IPS DF 6.9 (cell line): Measurements from ENCODE around the gene FOXK1.

Experiments
- DNase-seq: peaks from one replicate; pipeline ENCODE4 v3.0.0-alpha.2; 2013; ENCODE audit warnings: low read depth, low spot score
- H3K27ac ChIP-seq: one replicate; pipeline ENCODE4 v1.5.1; 2013; ENCODE audit warnings: low read length, control low read depth
- H3K27me3 ChIP-seq: 2 replicates; pipeline ENCODE4 v1.6.1; 2013; ENCODE audit warnings: mild to moderate bottlenecking, low read length; ENCODE audit not compliant: control insufficient read depth, insufficient read depth
- H3K36me3 ChIP-seq: 2 replicates; pipeline ENCODE4 v1.6.1; 2013; ENCODE audit warnings: low read length; ENCODE audit not compliant: control insufficient read depth, insufficient read depth
- H3K4me1 ChIP-seq: 2 replicates; pipeline ENCODE4 v1.6.1; 2013; ENCODE audit warnings: low read length; ENCODE audit not compliant: control insufficient read depth, insufficient read depth
- H3K4me3 ChIP-seq: 2 replicates; pipeline ENCODE4 v1.5.1; 2013; ENCODE audit warnings: mild to moderate bottlenecking, low read length
- H3K9me3 ChIP-seq: 2 replicates; pipeline ENCODE4 v1.6.1; 2013; ENCODE audit warnings: low read length, inconsistent platforms; ENCODE audit not compliant: control insufficient read depth, insufficient read depth
- WGBS: extraction: QIAGEN DNeasy Blood & Tissue Kit; methylation state at CpG from one replicate; pipeline ENCODE4 v1.1.7; 2013; ENCODE audit warnings: mixed read lengths, missing lambda C conversion rate; ENCODE audit not compliant: insufficient read length, insufficient coverage; 5-methylcytosine and 5-hydroxymethylcytosine counted together

The FOXK1 gene

GRCh38 chr7:4698707-4699275 lies 16.7 kb downstream of the FOXK1 start:
- DNase-seq: no peak
- Histone ChIP-seq H3K36me3 (no peaks in the 10 kb centered on the region), H3K4me1 (peaks cover 3% of the 10 kb centered on the region; the same call in 1 of the 2 replicates), H3K9me3 (no peaks in the 10 kb centered on the region), H3K27me3 (peaks cover 5% of the 10 kb centered on the region; the same call in 1 of the 2 replicates), H3K27ac (no peak overlapping the region), H3K4me3 (no peak overlapping the region)
- no CpG with 5 or more reads among the region's 10 CpGs for WGBS

GRCh38 chr7:4699841-4700240 lies 17.7 kb downstream of the FOXK1 start:
- WGBS: no CpG with 5 or more reads among the region's 10 CpGs

GRCh38 chr7:4700577-4701235 lies 18.6 kb downstream of the FOXK1 start:
- no CpG with 5 or more reads among the region's 14 CpGs for WGBS
- DNase-seq: no peak
- H3K36me3 ChIP-seq: no peaks in the 10 kb centered on the region
- no peak overlapping the region for H3K27ac ChIP-seq
- no peaks in the 10 kb centered on the region for H3K9me3 ChIP-seq
- H3K27me3 ChIP-seq: peaks cover 12% of the 10 kb centered on the region; the same call in 1 of the 2 replicates
- peaks cover 3% of the 10 kb centered on the region; the same call in 1 of the 2 replicates for H3K4me1 ChIP-seq
- H3K4me3 ChIP-seq: no peak overlapping the region

More at GRCh38 chr7:4699841-4700240, 17.7 kb downstream of the FOXK1 start:
- H3K4me1 ChIP-seq: peaks cover 3% of the 10 kb centered on the region; the same call in 1 of the 2 replicates
- H3K36me3 ChIP-seq: no peaks in the 10 kb centered on the region
- no peak for DNase-seq
- no peak overlapping the region for H3K4me3 ChIP-seq
- H3K9me3 ChIP-seq: no peaks in the 10 kb centered on the region
- H3K27me3 ChIP-seq: peaks cover 10% of the 10 kb centered on the region; the same call in 1 of the 2 replicates
- H3K27ac ChIP-seq: no peak overlapping the region

- H3K27ac ChIP-seq: no peak overlapping the region
- H3K4me3 ChIP-seq: no peak overlapping the region
- WGBS: no CpG with 5 or more reads among the region's 20 CpGs
- H3K36me3 ChIP-seq: no peaks in the 10 kb centered on the region
- no peak for DNase-seq
- H3K9me3 ChIP-seq: no peaks in the 10 kb centered on the region
- peaks cover 20% of the 10 kb centered on the region; the same call in 1 of the 2 replicates for H3K27me3 ChIP-seq
- H3K4me1 ChIP-seq: peaks cover 3% of the 10 kb centered on the region; the same call in 1 of the 2 replicates
These were observed 20.9 kb downstream of the FOXK1 start for GRCh38 chr7:4702961-4703512.

GRCh38 chr7:4703532-4703931 lies 21.4 kb downstream of the FOXK1 start:
- Histone ChIP-seq H3K36me3 (no peaks in the 10 kb centered on the region), H3K27ac (no peak overlapping the region), H3K4me3 (no peak overlapping the region), H3K27me3 (peaks cover 21% of the 10 kb centered on the region; the same call in 1 of the 2 replicates), H3K4me1 (peaks cover 3% of the 10 kb centered on the region; the same call in 1 of the 2 replicates), H3K9me3 (no peaks in the 10 kb centered on the region)
- WGBS: no CpG with 5 or more reads among the region's 9 CpGs
- no peak for DNase-seq

- peaks cover 50% of the 10 kb centered on the region for H3K27me3 ChIP-seq
- no peak for DNase-seq
- no peaks in the 10 kb centered on the region for H3K9me3 ChIP-seq
- no peak overlapping the region for H3K27ac ChIP-seq
- peaks cover 3% of the 10 kb centered on the region; the same call in 1 of the 2 replicates for H3K4me1 ChIP-seq
- no CpG with 5 or more reads among the region's 21 CpGs for WGBS
- peak overlapping the region; percentile 10; the same call in 1 of the 2 replicates for H3K4me3 ChIP-seq
- H3K36me3 ChIP-seq: no peaks in the 10 kb centered on the region
These were observed 24.5 kb downstream of the FOXK1 start for GRCh38 chr7:4706384-4707216.

- H3K4me1 ChIP-seq: peaks cover 3% of the 10 kb centered on the region; the same call in 1 of the 2 replicates
- H3K4me3 ChIP-seq: peak overlapping the region; percentile 10; the same call in 1 of the 2 replicates
- no peak overlapping the region for H3K27ac ChIP-seq
- WGBS: no CpG with 5 or more reads among the region's 22 CpGs
- H3K27me3 ChIP-seq: peaks cover 52% of the 10 kb centered on the region
- DNase-seq: no peak
- no peaks in the 10 kb centered on the region for H3K9me3 ChIP-seq
- no peaks in the 10 kb centered on the region for H3K36me3 ChIP-seq
These were observed 25.2 kb downstream of the FOXK1 start for GRCh38 chr7:4707217-4707741.

GRCh38 chr7:4707980-4708411 lies 25.9 kb downstream of the FOXK1 start:
- no CpG with 5 or more reads among the region's 12 CpGs for WGBS
- peak; percentile 82 for DNase-seq
- Histone ChIP-seq H3K4me3 (no peak overlapping the region), H3K4me1 (no peaks in the 10 kb centered on the region), H3K36me3 (no peaks in the 10 kb centered on the region), H3K9me3 (no peaks in the 10 kb centered on the region), H3K27ac (no peak overlapping the region), H3K27me3 (peaks cover 49% of the 10 kb centered on the region)

GRCh38 chr7:4709187-4709586 lies 27.1 kb downstream of the FOXK1 start:
- peaks cover 44% of the 10 kb centered on the region for H3K27me3 ChIP-seq
- H3K4me3 ChIP-seq: no peak overlapping the region
- H3K4me1 ChIP-seq: no peaks in the 10 kb centered on the region
- H3K36me3 ChIP-seq: no peaks in the 10 kb centered on the region
- H3K9me3 ChIP-seq: no peaks in the 10 kb centered on the region
- DNase-seq: no peak
- no CpG with 5 or more reads among the region's 22 CpGs for WGBS
- no peak overlapping the region for H3K27ac ChIP-seq

- DNase-seq: no peak
- H3K9me3 ChIP-seq: no peaks in the 10 kb centered on the region
- no peaks in the 10 kb centered on the region for H3K36me3 ChIP-seq
- WGBS: no CpG with 5 or more reads among the region's 10 CpGs
- H3K27me3 ChIP-seq: peaks cover 40% of the 10 kb centered on the region
- no peak overlapping the region for H3K27ac ChIP-seq
- H3K4me3 ChIP-seq: no peak overlapping the region
- no peaks in the 10 kb centered on the region for H3K4me1 ChIP-seq
These were observed 29.0 kb downstream of the FOXK1 start for GRCh38 chr7:4711093-4711492.
